HG02763 (cell line): ENCODE results near the gene JPH2.
"Not testable (repeated sequence)": the region's sequence is repeated elsewhere in the genome, so short reads cannot be mapped to it uniquely, and the experiment has no call there.

Experiments
- ATAC-seq: cut with Tn5 transposase; IDR thresholded peaks from one replicate; pipeline ENCODE4 v1.9.1; 2021; ENCODE audit warnings: mild to moderate bottlenecking, moderate library complexity; ENCODE audit not compliant: unreplicated experiment

The JPH2 gene

GRCh38 chr20:44187054-44187771 lies at the start of gene JPH2:
Gene JPH2, minus strand, starts transcription at chr20:44187188. Its CDS starts 483 bp downstream, at chr20:44186705.
- ATAC-seq, result no peak

GRCh38 chr20:44235702-44236101 lies 48.7 kb upstream of the JPH2 start:
- no peak for ATAC-seq

- no peak for ATAC-seq
These were observed 47.8 kb upstream of the JPH2 start for GRCh38 chr20:44234566-44235317.

- no peak for ATAC-seq
These were observed 46.5 kb upstream of the JPH2 start for GRCh38 chr20:44233436-44234016.

- ATAC-seq, result not testable (repeated sequence)
These were observed 45.5 kb upstream of the JPH2 start for GRCh38 chr20:44232469-44232856.

- no peak for ATAC-seq
These were observed 44.9 kb upstream of the JPH2 start for GRCh38 chr20:44231713-44232468.

- ATAC-seq, result no peak
These were observed 44.2 kb upstream of the JPH2 start for GRCh38 chr20:44231193-44231592.

GRCh38 chr20:44228465-44229258 lies 41.7 kb upstream of the JPH2 start:
- no peak for ATAC-seq

- no peak for ATAC-seq
These were observed 37.6 kb upstream of the JPH2 start for GRCh38 chr20:44224637-44225036.

- ATAC-seq, result no peak
These were observed 36.7 kb upstream of the JPH2 start for GRCh38 chr20:44223721-44224120.

GRCh38 chr20:44222633-44223368 lies 35.8 kb upstream of the JPH2 start:
- no peak for ATAC-seq

GRCh38 chr20:44222027-44222426 lies 35.0 kb upstream of the JPH2 start:
- no peak for ATAC-seq

GRCh38 chr20:44221368-44221954 lies 34.5 kb upstream of the JPH2 start:
- ATAC-seq, result no peak

GRCh38 chr20:44219791-44220190 lies 32.8 kb upstream of the JPH2 start:
- ATAC-seq, result no peak

GRCh38 chr20:44219170-44219730 lies 32.3 kb upstream of the JPH2 start:
- ATAC-seq, result no peak

GRCh38 chr20:44218446-44218845 lies 31.5 kb upstream of the JPH2 start:
- no peak for ATAC-seq

GRCh38 chr20:44217342-44218092 lies 30.5 kb upstream of the JPH2 start:
- no peak for ATAC-seq

GRCh38 chr20:44215125-44215524 lies 28.1 kb upstream of the JPH2 start:
- ATAC-seq, result no peak
